Trophoblast cell (in vitro differentiated cells and primary cell): ENCODE measurements around the gene SUN1.
"Not testable (repeated sequence)": the region's sequence is repeated elsewhere in the genome, so short reads cannot be mapped to it uniquely, and the experiment has no call there.

Experiments
- DNase-seq, 2 donors: peaks; one replicate each; pipeline ENCODE4 v3.0.0-alpha.2; 2016
- H2AFZ ChIP-seq: 2 replicates; pipeline ENCODE4 v1.6.1; 2013; ENCODE audit warnings: low read length, moderate library complexity, mild to moderate bottlenecking; ENCODE audit not compliant: insufficient read depth, poor library complexity
- H2AK5ac ChIP-seq: 2 replicates; pipeline ENCODE4 v1.6.1; 2013; ENCODE audit warnings: mild to moderate bottlenecking, low read length
- H2BK120ac ChIP-seq: 2 replicates; pipeline ENCODE4 v1.6.1; 2013; ENCODE audit warnings: low read length, mild to moderate bottlenecking, moderate library complexity; ENCODE audit not compliant: insufficient read depth, poor library complexity
- H2BK12ac ChIP-seq: 2 replicates; pipeline ENCODE4 v1.6.1; 2013; ENCODE audit warnings: mild to moderate bottlenecking, low read length, moderate library complexity
- H2BK5ac ChIP-seq: 2 replicates; pipeline ENCODE4 v1.6.1; 2013; ENCODE audit warnings: low read length, low read depth, moderate library complexity, mild to moderate bottlenecking; ENCODE audit not compliant: poor library complexity
- H3K14ac ChIP-seq: 2 replicates; pipeline ENCODE4 v1.6.1; 2013; ENCODE audit warnings: mild to moderate bottlenecking, low read length
- H3K18ac ChIP-seq: 2 replicates; pipeline ENCODE4 v1.6.1; 2013; ENCODE audit warnings: mild to moderate bottlenecking, low read length
- H3K23ac ChIP-seq: 2 replicates; pipeline ENCODE4 v1.6.1; 2013; ENCODE audit warnings: low read length
- H3K27ac ChIP-seq: 2 replicates; pipeline ENCODE4 v1.5.1; 2013; ENCODE audit warnings: low read depth, mild to moderate bottlenecking, inconsistent platforms, low read length, moderate library complexity
- H3K27me3 ChIP-seq: 2 replicates; pipeline ENCODE4 v1.6.1; 2013; ENCODE audit warnings: inconsistent platforms, mild to moderate bottlenecking, low read length, moderate library complexity; ENCODE audit not compliant: insufficient read depth
- H3K36me3 ChIP-seq, 2 experiments: 1 replicate in 1 of 2; 2 replicates in 1 of 2; pipeline ENCODE4 v1.6.1; 2013; ENCODE audit warnings: low read length in 2 of 2, mild to moderate bottlenecking in 2 of 2, moderate library complexity in 1 of 2; ENCODE audit not compliant: insufficient read depth in 2 of 2, control insufficient read depth in 1 of 2
- H3K4ac ChIP-seq: 2 replicates; pipeline ENCODE4 v1.6.1; 2013; ENCODE audit warnings: low read depth, mild to moderate bottlenecking, low read length, moderate library complexity
- H3K4me1 ChIP-seq, 2 experiments: 1 replicate in 1 of 2; 2 replicates in 1 of 2; pipeline ENCODE4 v1.6.1; 2013; ENCODE audit warnings: low read length in 2 of 2, mild to moderate bottlenecking in 2 of 2, moderate library complexity in 1 of 2; ENCODE audit not compliant: insufficient read depth in 2 of 2, control insufficient read depth in 1 of 2
- H3K4me2 ChIP-seq: 2 replicates; pipeline ENCODE4 v1.6.1; 2013; ENCODE audit warnings: inconsistent platforms, mild to moderate bottlenecking, low read length, moderate library complexity
- H3K4me3 ChIP-seq: 2 replicates; pipeline ENCODE4 v1.5.1; 2013; ENCODE audit warnings: mild to moderate bottlenecking, low read depth, low read length, inconsistent platforms
- H3K79me1 ChIP-seq: one replicate; pipeline ENCODE4 v1.6.1; 2013; ENCODE audit warnings: low read length
- H3K79me2 ChIP-seq: 2 replicates; pipeline ENCODE4 v1.6.1; 2013; ENCODE audit warnings: low read length, mild to moderate bottlenecking; ENCODE audit not compliant: control insufficient read depth, insufficient read depth, poor library complexity
- H3K9ac ChIP-seq: 2 replicates; pipeline ENCODE4 v1.6.1; 2013; ENCODE audit warnings: mild to moderate bottlenecking, low read length
- H3K9me3 ChIP-seq: 2 replicates; pipeline ENCODE4 v1.6.1; 2013; ENCODE audit warnings: low read depth, mild to moderate bottlenecking, control low read depth, inconsistent platforms, low read length; ENCODE audit not compliant: insufficient read depth
- H4K12ac ChIP-seq: 2 replicates; pipeline ENCODE4 v1.6.1; 2013; ENCODE audit warnings: low read depth, mild to moderate bottlenecking, low read length, moderate library complexity
- H4K8ac ChIP-seq: 2 replicates; pipeline ENCODE4 v1.6.1; 2013; ENCODE audit warnings: low read depth, mild to moderate bottlenecking, low read length, moderate library complexity
- H4K91ac ChIP-seq: one replicate; pipeline ENCODE4 v1.6.1; 2013; ENCODE audit warnings: low read depth, mild to moderate bottlenecking, low read length, moderate library complexity
- WGBS: extraction: QIAGEN DNeasy Blood & Tissue Kit; methylation state at CpG from one replicate; pipeline ENCODE4 v1.1.7; 2013; ENCODE audit warnings: missing lambda C conversion rate; ENCODE audit not compliant: insufficient read length, insufficient coverage; ENCODE audit errors: extremely low coverage; 5-methylcytosine and 5-hydroxymethylcytosine counted together

The SUN1 gene

GRCh38 chr7:803243-803635, 29.0 kb upstream of the SUN1 start:
- Histone ChIP-seq H3K14ac (no peak overlapping the region), H4K91ac (no peak overlapping the region), H3K27ac (no peak overlapping the region), H3K9ac (no peak overlapping the region), H3K79me1 (no peaks in the 10 kb centered on the region), H3K4me3 (no peak overlapping the region), H4K8ac (no peak overlapping the region), H2AFZ (no peak overlapping the region), H2BK12ac (no peak overlapping the region), H3K36me3 (peaks cover 0 to 2% of the 10 kb centered on the region in 2 experiments), H3K4me1 (no peaks in the 10 kb centered on the region), H3K4me2 (no peak overlapping the region), H3K18ac (no peak overlapping the region), H2AK5ac (no peak overlapping the region), H2BK5ac (no peak overlapping the region), H2BK120ac (no peak overlapping the region), H4K12ac (no peak overlapping the region), H3K23ac (no peak overlapping the region), H3K27me3 (no peaks in the 10 kb centered on the region), H3K79me2 (no peaks in the 10 kb centered on the region), H3K9me3 (no peaks in the 10 kb centered on the region), H3K4ac (no peak overlapping the region)
- no CpG with 5 or more reads among the region's 10 CpGs for WGBS
- DNase-seq: no peak

- H2BK120ac ChIP-seq, H2BK12ac ChIP-seq, H3K79me2 ChIP-seq, DNase-seq, H3K36me3 ChIP-seq, H3K14ac ChIP-seq, H3K9ac ChIP-seq, H3K4ac ChIP-seq, H3K4me1 ChIP-seq, H3K23ac ChIP-seq, H2AFZ ChIP-seq, H2AK5ac ChIP-seq, H3K4me3 ChIP-seq, H4K91ac ChIP-seq, H4K8ac ChIP-seq, H3K18ac ChIP-seq, H4K12ac ChIP-seq, H3K4me2 ChIP-seq, H3K27ac ChIP-seq, H3K9me3 ChIP-seq, H3K79me1 ChIP-seq, H2BK5ac ChIP-seq, H3K27me3 ChIP-seq: not testable (repeated sequence)
- WGBS: no CpG with 5 or more reads among the region's 4 CpGs
Observed at GRCh38 chr7:803796-804195, 28.5 kb upstream of the SUN1 start.

- H3K14ac ChIP-seq: no peak overlapping the region
- H4K91ac ChIP-seq: no peak overlapping the region
- peaks cover 0 to 2% of the 10 kb centered on the region in 2 experiments for H3K36me3 ChIP-seq
- H3K4ac ChIP-seq: no peak overlapping the region
- H4K12ac ChIP-seq: no peak overlapping the region
- H4K8ac ChIP-seq: no peak overlapping the region
- no peak overlapping the region for H2BK120ac ChIP-seq
- H2BK5ac ChIP-seq: no peak overlapping the region
- no peaks in the 10 kb centered on the region for H3K79me1 ChIP-seq
- no CpG with 5 or more reads among the region's 18 CpGs for WGBS
- DNase-seq: peak in 1 of 2 donors; percentile 42
- no peak overlapping the region for H3K9ac ChIP-seq
- H3K23ac ChIP-seq: no peak overlapping the region
- H3K79me2 ChIP-seq: no peaks in the 10 kb centered on the region
- no peaks in the 10 kb centered on the region for H3K9me3 ChIP-seq
- H3K4me2 ChIP-seq: no peak overlapping the region
- no peaks in the 10 kb centered on the region for H3K27me3 ChIP-seq
- no peak overlapping the region for H2AK5ac ChIP-seq
- H3K27ac ChIP-seq: no peak overlapping the region
- H2AFZ ChIP-seq: no peak overlapping the region
- H3K18ac ChIP-seq: no peak overlapping the region
- no peak overlapping the region for H2BK12ac ChIP-seq
- H3K4me1 ChIP-seq: no peaks in the 10 kb centered on the region
- H3K4me3 ChIP-seq: no peak overlapping the region
Observed at GRCh38 chr7:805261-805660, 27.0 kb upstream of the SUN1 start.

GRCh38 chr7:815284-816216, 16.7 kb upstream of the SUN1 start:
- peaks cover 15 to 26% of the 10 kb centered on the region in 2 experiments for H3K4me1 ChIP-seq
- peak overlapping the region; percentile 92 for H4K8ac ChIP-seq
- H3K36me3 ChIP-seq: no peaks in the 10 kb centered on the region
- H4K91ac ChIP-seq: peak overlapping the region; percentile 87
- H3K27ac ChIP-seq: peak overlapping the region; percentile 70
- H3K9me3 ChIP-seq: peaks cover 1% of the 10 kb centered on the region
- H3K9ac ChIP-seq: peak overlapping the region; percentile 67
- H3K4me3 ChIP-seq: peak overlapping the region; percentile 83
- H2AFZ ChIP-seq: peak overlapping the region; percentile 72
- peak overlapping the region; percentile 91 for H3K4me2 ChIP-seq
- H2BK120ac ChIP-seq: peak overlapping the region; percentile 59
- peaks cover 23% of the 10 kb centered on the region for H3K79me1 ChIP-seq
- H2BK5ac ChIP-seq: peak overlapping the region; percentile 65
- H3K27me3 ChIP-seq: no peaks in the 10 kb centered on the region
- H2BK12ac ChIP-seq: no peak overlapping the region
- peak overlapping the region; percentile 75 for H4K12ac ChIP-seq
- DNase-seq: peak; percentile 59 to 66
- H3K18ac ChIP-seq: peak overlapping the region; percentile 87
- peak overlapping the region; percentile 33 for H3K14ac ChIP-seq
- no CpG with 5 or more reads among the region's 56 CpGs for WGBS
- H3K23ac ChIP-seq: no peak overlapping the region
- H2AK5ac ChIP-seq: no peak overlapping the region
- peak overlapping the region; percentile 29 for H3K4ac ChIP-seq
- peaks cover 15% of the 10 kb centered on the region for H3K79me2 ChIP-seq
